GM12872 (cell line): ENCODE measurements around the gene SLC66A3.
A peak's percentile ranks its signal among the peaks of the same experiment; 100 is the strongest.

Source experiments
- TF ChIP-seq, protein P1 (sequence below): IDR thresholded peaks from 3 replicates; pipeline ENCODE4 v1.5.1; 2011; ENCODE audit warnings: low read depth, mild to moderate bottlenecking, low read length, moderate library complexity; ENCODE audit not compliant: insufficient read depth

Gene SLC66A3

GRCh38 chr2:11122380-11122779 is 32.9 kb upstream of the SLC66A3 start:
- TF ChIP-seq, protein P1, sequence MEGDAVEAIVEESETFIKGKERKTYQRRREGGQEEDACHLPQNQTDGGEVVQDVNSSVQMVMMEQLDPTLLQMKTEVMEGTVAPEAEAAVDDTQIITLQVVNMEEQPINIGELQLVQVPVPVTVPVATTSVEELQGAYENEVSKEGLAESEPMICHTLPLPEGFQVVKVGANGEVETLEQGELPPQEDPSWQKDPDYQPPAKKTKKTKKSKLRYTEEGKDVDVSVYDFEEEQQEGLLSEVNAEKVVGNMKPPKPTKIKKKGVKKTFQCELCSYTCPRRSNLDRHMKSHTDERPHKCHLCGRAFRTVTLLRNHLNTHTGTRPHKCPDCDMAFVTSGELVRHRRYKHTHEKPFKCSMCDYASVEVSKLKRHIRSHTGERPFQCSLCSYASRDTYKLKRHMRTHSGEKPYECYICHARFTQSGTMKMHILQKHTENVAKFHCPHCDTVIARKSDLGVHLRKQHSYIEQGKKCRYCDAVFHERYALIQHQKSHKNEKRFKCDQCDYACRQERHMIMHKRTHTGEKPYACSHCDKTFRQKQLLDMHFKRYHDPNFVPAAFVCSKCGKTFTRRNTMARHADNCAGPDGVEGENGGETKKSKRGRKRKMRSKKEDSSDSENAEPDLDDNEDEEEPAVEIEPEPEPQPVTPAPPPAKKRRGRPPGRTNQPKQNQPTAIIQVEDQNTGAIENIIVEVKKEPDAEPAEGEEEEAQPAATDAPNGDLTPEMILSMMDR: no peak

DNA sequence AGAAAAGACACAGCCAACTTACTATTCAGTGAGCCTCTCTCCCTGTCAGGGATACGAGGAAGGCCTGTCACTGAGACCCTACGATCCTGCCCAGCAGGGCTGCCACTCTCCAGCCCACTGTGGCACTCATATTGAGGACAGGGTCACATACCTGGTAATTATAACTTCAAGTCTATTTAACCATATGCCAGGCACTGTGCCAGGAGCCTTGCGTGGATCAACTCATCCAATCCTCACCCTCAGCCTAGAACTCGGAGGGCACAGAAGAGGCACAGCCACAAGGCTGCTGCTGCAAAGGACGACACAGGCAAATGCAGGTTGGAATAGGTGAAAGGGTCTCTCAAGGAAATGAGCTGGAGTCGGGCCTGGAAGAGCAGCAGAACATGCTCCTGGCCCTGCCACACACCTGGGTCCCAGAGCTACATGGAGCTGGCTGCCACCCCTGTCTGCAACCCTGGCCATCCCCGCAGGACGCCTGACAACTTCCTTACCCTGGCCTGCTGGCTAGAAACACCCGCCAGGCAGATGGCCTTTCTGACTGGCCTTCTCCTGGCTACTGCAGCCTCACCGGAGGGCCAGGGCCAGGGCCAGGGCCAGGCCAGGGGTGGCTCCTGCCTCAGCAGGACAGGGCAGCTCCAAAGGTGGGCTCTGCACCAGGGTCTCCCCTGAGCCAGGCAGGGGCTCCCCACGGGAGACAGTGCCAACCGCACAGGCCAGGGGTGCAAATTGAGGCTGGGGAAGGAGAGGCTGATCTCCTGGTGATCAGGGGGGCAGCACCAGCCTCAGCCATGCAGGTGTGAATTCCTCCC is 32.1 kb upstream of the SLC66A3 start:
- TF ChIP-seq, protein P1: no peak

DNA sequence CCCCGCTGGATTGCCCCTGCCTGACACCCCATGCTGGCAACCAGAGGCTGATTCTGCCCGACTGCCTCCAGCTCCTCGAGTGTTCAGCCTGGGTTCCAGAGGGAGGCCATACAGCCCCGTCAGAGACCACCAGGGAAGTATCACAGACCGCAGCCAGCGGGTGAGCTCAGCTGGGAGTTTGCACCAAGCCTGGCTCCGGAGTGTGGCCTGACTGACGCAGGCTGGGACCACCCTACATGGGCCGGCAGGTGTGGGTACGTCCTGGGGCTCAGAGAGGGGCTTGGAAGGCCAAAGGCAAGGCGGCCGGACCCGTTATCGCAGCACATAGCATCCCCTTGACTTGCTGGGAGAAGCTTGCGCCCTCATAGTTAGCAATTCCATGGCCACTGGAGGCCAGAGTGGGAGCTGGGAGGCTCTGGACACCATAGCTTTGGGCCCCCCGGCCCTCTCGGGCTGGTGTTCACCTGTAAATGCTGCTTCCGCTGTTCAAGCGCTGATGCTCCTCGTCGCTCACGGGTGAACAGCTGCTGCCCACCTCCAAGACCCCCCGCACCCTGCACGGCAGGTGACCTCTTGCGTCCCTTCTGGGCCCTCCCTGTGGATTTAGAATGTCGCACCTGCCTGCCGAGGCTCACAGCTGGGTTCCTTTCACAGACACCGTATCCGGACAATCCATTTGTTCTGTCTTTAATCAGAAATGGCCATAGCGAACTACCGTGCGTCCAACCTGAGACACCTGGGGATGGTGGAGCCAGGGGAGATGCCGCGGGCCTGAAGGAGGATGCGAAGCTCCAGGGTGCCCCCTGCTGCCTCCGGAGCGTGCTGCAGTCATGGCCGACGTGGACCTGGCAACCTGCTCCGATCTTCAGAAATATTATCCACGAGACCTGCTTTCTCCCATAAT is 31.2 kb upstream of the SLC66A3 start:
- TF ChIP-seq, protein P1: peak; percentile 89

- TF ChIP-seq, protein P1: no peak
Measured at GRCh38 chr2:11124760-11125068, 30.6 kb upstream of the SLC66A3 start.

DNA sequence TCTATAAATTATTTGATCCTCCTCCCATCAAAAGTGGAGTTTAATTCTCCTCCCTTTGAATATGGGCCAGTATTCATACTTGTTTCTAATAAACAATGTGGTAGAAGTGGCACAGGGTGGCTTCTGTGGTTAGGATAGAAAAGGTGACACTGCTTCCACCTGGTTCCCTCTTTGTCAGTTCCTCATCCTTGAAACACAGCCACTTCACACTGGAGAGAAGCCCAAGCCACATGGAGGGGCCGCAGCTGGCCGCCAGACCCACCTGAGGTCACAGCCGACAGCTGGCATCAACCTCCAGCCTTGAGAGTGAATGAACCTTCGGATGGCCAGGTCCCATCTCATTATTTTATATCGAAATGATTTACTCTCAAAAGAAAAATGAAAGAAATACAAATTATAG is 27.5 kb upstream of the SLC66A3 start:
- TF ChIP-seq, protein P1: no peak

GRCh38 chr2:11128243-11128951 is 26.9 kb upstream of the SLC66A3 start:
- TF ChIP-seq, protein P1: no peak

DNA sequence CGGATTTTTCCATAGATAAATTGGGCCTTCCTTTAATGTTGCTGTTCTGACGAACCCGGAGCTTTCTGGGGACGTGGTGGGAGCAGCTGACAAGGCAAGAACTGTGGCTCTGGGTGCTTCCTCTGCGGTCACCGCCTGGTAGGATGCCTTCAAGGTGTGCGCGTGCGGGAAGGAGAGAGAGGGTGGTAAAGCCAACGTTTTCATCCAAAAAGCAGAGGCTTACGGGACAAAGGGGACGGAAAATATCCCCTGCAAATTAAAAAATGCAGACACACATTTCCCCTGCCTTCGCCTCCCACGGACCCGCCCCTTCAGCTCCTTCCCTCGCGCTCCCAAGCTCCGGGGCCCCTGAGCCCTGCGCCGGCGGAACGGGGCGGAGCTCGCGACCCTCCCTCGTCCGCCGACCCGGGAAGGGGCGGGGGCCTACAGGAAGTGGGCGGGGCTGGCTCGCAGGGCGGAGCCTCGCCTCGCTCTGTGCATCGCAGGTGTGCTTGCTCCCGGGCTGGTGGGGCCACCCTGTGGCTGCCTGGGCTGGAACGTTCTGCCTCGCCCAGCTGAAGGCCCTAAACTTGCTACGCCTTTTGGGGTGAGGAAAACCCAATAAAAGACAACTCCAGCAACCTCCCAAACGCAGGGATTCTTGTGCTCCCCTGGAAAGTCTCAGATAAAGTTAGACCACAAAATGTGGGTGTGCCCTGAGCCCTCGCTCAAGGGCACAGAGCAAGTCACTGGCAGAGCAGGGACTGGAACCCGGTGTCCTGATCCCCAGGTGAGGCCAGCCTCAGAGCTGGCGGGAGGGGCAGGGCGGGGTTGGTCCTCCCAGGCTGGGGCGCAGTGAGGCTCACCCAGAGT is 25.4 kb upstream of the SLC66A3 start:
- TF ChIP-seq, protein P1: peak; percentile 47
